GM18951 (cell line): Measurements from ENCODE around the gene DNAH3.
"Not testable (repeated sequence)": the region's sequence is repeated elsewhere in the genome, so short reads cannot be mapped to it uniquely, and the experiment has no call there.

ENCODE experiments used
- POLR2A ChIP-seq: IDR thresholded peaks from 4 replicates; pipeline ENCODE4 v1.6.1; 2011; ENCODE audit warnings: mild to moderate bottlenecking; ENCODE audit not compliant: insufficient read length, insufficient read depth; ENCODE audit errors: extremely low read depth
- in situ Hi-C: fragments of 300-500 bp; cut with MboI; formaldehyde crosslinking; loops from one replicate; pipeline ENCODE4 v1.12.0; 2022; ENCODE audit warnings: low sequenced_read_pairs, mixed read lengths, inconsistent platforms; ENCODE audit not compliant: unreplicated experiment

DNAH3 gene

DNA sequence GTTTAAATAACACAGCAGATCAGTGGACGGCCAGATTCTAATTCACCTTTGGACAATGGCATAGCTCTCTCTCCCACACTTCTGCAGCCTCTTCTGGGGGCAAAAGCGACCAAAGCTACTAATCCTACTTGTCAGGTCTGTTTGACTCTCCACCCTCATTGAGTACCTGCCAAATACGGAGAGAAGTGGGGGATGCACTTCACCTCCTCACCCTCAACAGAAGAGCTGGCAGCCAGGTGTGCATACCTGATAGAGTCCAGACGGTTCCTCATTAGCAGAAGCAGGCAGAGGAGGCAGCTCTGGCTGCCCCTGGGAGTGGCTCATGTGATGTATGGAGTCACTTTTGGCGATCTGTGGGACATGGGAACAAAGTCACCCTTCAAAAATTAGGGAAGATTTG lies 4.9 kb downstream of the DNAH3 start:
- no peak for TF ChIP-seq POLR2A
- in situ Hi-C loops: no loop called here

GRCh38 chr16:21134053-21134452 lies 16.6 kb downstream of the DNAH3 start:
- in situ Hi-C loops: no loop called here
- TF ChIP-seq POLR2A: no peak

- in situ Hi-C loops: no loop called here
These were observed 19.8 kb downstream of the DNAH3 start for GRCh38 chr16:21130811-21131210.

DNA sequence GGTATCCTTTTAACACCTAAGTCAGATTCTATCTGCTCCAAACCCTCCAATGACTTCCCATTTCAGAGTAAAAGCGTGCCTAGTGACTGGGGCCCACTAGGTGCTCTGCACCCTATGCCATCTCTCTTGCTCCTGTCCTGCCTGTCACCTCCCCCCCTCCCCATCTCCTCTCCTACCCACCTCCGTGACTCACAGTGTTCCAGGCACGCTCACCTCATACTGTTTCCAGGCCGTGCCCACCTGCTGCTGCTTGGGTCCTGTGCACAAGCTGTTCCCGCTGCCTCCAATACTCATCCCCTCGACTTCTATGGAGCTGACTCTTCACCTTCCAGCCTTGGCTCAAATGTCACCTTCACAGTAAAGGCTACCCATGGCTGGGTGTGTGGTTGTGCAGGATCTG lies 21.7 kb downstream of the DNAH3 start:
- in situ Hi-C loops: no loop called here
- TF ChIP-seq POLR2A: no peak

More at GRCh38 chr16:21130811-21131210, 19.8 kb downstream of the DNAH3 start:
- no peak for TF ChIP-seq POLR2A

- in situ Hi-C loops: no loop called here
- no peak for TF ChIP-seq POLR2A
These were observed 24.1 kb downstream of the DNAH3 start for GRCh38 chr16:21126518-21126917.

DNA sequence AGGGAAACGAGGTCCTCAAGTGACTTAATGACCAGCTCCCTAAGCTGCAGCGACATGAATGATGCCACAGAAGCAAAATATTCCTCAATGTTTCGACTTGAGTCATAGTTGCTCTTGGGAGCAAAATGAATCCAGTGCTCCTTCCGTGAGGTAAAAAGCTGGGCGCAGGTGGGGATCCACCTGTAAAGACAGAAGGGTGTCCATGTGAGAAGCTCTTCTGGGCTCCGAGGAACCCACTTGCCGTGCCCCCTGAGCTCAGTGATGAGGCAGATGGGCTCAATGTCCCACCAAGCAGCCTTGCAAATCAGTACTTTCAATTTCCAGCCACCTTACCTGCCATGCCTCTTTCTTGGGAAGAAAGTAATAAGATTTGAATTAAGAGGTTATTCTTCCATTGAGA lies 25.5 kb downstream of the DNAH3 start:
- TF ChIP-seq POLR2A: no peak
- in situ Hi-C loops: no loop called here

DNA sequence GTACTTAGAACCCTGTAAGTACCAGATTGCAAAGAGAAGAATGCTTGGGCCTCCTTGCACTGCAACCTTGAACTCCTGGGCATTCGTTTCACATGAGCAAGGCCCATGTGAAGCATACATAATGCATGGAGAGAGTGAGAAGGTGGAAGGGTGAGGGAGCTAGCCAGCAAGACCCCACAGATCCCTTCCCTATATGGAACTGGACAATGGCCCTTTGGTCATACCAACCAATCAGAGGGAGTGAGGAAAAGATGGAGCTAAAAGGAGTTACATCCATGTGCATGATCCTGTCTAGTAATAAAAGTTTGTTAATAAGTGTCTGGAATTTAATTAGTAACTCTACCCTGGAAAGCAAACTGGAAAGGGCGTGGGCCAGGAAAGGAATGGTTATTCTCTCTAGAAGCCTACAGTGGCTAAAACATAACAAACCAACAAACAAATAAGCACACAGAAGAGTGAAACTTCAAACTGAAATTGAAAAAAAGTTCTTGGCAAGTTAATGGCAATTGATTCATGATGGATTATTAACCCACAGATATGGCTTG lies 29.6 kb downstream of the DNAH3 start:
- no peak for TF ChIP-seq POLR2A
- in situ Hi-C loops: no loop called here

- TF ChIP-seq POLR2A: no peak
- in situ Hi-C loops: no loop called here
These were observed 33.1 kb downstream of the DNAH3 start for GRCh38 chr16:21117567-21117966.

- in situ Hi-C loops: no loop called here
- no peak for TF ChIP-seq POLR2A
These were observed 34.4 kb downstream of the DNAH3 start for GRCh38 chr16:21116148-21116693.

- in situ Hi-C loops: not testable (repeated sequence)
These were observed 35.1 kb downstream of the DNAH3 start for GRCh38 chr16:21115551-21115950.

DNA sequence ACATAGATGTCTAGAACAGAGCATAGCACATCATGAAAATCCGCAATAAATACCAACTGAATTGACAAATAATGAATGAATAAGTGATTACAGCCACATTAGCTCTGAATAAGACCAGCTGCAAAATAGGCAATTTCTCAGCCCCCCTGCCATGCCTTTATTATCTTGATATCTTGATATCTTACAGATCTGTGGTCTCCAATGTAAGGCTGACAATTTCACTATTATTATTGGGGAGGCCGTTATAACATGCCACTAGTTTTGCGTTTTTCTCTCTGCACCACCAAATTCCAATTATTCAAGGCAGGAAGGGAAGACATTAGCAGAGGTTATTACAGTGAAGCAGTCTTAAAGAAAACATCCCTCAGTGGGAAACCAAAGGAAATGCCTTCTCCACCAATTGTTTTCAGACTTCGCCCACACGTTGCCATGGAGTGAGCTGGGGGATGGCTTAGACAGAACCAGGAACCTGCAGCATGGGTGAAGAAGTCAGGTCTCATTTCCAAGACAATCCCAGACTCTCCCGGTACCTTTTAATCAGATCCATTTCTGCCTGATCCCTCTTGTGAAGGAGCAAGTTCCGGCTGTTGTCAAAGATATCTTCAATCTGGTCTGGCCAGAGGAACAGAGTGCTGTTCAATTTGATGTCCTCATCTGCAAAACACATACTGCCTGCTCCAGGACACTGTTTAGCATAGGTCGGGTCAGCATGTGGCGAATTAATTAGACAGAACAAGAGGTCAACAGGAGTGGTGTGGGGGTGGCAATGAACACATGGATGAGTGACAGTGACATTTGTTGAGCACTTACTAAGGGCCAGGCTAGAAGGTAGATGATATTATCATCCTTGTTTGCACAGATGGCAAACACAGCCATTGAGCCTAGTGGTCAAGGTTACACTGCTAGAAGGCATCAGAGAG lies 46.4 kb downstream of the DNAH3 start:
- no peak for TF ChIP-seq POLR2A
- in situ Hi-C loops: no loop called here

- TF ChIP-seq POLR2A: no peak
- in situ Hi-C loops: no loop called here
These were observed 48.8 kb downstream of the DNAH3 start for GRCh38 chr16:21101631-21102420.

- no peak for TF ChIP-seq POLR2A
- in situ Hi-C loops: no loop called here
These were observed 50.2 kb downstream of the DNAH3 start for GRCh38 chr16:21100447-21100846.

- in situ Hi-C loops: no loop called here
- TF ChIP-seq POLR2A: no peak
These were observed 53.5 kb downstream of the DNAH3 start for GRCh38 chr16:21097151-21097550.

- in situ Hi-C loops: not testable (repeated sequence)
These were observed 55.9 kb downstream of the DNAH3 start for GRCh38 chr16:21094719-21095118.
